HG02885 (cell line): Measurements from ENCODE around the gene TTC14.
"Not testable (repeated sequence)": the region's sequence is repeated elsewhere in the genome, so short reads cannot be mapped to it uniquely, and the experiment has no call there.

Experiments used
- ATAC-seq: cut with Tn5 transposase; IDR thresholded peaks from one replicate; pipeline ENCODE4 v1.9.1; 2021; ENCODE audit warnings: mild to moderate bottlenecking; ENCODE audit not compliant: unreplicated experiment, poor library complexity

The TTC14 gene, protein sequence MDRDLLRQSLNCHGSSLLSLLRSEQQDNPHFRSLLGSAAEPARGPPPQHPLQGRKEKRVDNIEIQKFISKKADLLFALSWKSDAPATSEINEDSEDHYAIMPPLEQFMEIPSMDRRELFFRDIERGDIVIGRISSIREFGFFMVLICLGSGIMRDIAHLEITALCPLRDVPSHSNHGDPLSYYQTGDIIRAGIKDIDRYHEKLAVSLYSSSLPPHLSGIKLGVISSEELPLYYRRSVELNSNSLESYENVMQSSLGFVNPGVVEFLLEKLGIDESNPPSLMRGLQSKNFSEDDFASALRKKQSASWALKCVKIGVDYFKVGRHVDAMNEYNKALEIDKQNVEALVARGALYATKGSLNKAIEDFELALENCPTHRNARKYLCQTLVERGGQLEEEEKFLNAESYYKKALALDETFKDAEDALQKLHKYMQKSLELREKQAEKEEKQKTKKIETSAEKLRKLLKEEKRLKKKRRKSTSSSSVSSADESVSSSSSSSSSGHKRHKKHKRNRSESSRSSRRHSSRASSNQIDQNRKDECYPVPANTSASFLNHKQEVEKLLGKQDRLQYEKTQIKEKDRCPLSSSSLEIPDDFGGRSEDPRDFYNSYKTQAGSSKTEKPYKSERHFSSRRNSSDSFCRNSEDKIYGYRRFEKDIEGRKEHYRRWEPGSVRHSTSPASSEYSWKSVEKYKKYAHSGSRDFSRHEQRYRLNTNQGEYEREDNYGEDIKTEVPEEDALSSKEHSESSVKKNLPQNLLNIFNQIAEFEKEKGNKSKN

DNA sequence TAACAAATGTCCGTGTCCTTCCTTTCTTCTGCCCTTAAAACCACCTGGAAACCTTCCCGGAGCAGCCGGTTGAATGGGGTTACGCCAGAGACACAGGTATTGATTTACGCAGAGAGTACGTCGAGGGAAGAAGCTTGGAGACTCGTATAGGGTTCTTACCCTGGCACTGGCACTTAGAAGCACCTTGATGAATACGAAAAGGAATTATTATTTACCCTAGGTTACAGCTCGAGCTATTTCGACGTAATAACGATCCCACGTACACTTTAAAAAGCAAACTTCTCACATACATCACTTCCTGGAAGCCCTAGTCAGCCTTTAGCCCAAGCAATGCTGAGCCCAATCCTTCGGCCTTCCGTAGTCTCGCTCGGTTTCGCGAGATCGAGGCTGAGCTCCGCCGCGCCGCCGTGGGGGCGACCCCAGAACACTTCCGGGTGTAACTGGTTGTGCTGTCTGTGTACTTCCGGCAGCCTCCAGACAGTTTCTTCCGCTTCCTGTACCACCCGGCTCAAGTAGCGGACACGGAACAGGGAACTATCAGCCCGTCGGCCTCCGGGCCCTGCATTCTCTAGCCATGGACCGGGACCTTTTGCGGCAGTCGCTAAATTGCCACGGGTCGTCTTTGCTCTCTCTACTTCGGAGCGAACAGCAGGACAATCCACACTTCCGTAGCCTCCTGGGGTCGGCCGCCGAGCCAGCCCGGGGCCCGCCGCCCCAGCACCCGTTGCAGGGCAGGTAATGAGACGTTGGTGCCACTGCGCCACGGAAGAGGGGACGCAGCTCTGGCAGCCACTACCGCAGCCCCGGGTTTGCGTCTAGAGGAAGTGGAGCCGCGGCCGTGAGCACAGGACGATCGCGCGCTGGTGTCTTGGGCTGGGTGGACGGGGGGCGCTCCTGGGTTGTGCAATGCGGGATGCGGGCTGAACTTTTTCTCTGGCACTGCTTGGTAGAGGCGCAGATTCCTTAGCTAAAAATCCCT lies at the start of gene TTC14:
Gene TTC14 (plus strand): TSS at position 476 of the 979 bp plus-strand sequence. CDS start 99 bp downstream, at position 575.
- ATAC-seq, result peak; percentile 97

DNA sequence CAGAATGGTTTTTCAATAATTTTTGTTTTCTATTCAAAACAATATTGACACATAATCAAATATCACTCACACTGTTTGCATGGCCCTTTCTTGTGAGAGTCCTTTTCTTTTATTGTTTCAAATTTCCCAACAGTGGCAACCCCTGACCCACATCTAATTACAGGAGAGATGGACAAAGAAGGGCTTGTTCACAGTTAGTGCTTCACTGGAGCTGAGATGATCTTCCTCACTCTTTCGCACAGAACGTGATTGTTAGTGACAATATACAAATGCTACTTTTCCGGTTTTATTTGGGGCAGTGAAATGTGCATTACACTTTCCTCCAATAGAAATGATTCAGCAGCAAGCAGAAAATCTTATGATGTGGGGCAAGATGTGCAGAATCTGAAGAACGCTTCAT lies 38.6 kb upstream of the TTC14 start:
- ATAC-seq, result no peak

DNA sequence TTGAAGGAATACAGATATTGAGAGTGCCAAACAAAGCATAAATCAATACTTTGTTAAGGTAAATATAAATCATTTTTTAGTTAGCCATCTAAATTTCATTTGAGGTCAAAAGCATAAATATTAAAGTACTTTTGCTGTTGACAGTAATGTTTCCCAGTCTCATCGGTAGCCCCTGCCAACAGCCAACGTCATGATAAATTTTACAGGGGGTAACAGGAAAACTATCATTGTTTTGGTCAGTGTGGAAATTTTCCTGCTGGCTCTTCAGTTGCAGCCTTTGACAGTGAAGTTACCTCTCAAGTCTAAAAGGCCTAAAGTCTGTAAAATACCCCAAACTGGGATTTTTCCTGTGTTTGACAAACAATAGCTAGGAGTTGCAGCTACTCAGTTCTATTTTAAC lies 37.3 kb upstream of the TTC14 start:
- no peak for ATAC-seq

DNA sequence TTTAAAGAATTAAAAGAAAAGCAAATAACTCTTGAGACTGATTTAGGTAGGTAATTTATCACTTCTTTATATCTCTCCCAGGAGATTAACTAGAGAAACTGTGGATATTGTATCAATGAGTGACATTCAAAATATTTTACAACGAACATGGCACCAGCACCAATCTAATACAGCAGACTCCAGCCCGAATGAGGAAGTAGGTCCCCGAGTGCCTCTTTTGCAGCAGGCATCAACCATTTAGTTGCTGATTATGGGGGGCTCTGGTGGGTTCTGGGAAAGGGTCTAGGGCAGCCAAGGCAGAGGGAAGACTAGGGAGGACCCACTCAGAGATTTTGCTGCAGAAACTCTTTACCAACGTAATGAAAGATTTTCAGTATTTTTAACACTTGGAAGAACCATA lies 31.7 kb upstream of the TTC14 start:
- no peak for ATAC-seq

DNA sequence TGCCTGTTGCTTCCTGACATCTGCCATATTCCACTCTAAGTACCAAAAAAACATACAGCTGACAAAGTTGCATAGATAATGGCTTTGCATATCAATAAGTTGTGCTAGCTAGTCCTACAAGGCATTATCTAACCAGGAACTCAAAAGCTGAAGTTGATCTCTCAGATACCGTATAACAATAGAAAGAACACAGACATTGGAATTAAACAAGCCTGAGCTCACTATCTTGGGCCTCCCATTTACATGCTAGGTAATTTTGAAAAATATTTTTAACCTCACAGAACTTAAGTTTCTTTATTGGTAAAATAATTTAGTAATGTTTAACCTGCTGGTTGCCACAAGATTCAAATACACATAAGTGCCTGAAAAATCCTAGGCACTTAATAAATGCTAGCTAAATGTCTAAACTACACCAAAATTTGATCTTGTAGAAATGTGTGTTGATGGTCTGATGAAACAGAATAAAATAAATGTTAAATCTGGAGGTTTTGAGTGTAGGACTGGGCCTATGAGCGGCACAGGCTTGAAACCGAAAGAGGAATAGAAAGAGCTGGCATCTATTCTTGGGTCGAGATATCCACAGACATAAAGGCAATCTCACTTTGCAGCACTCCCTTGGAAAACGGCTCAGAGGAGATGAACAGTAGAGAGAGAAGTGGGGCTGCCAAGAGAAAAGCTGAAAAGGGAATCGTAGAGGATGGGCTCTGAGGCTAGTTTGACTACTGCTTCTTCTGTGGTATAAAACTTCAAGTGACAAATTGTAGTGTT lies 29.9 kb upstream of the TTC14 start:
- ATAC-seq, result peak; percentile 75

DNA sequence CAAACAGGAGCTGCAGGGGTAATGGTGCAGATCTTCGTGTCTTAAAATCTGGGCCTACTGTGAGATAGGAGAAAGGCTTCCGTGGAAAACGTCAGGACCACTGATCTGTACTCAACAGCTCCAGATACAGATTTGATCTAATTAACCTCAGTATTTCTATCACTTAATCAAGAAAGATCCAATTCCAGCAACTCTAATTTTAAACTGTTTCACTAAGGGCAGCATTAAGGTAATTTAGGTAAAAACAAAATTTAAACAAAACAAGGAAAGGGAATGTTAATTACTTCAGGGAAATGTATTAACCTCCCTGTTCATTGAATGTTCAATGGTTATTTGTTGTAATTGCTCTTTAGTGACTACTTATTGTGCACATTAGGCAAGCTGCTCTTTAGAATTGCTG lies 26.4 kb upstream of the TTC14 start:
- no peak for ATAC-seq

DNA sequence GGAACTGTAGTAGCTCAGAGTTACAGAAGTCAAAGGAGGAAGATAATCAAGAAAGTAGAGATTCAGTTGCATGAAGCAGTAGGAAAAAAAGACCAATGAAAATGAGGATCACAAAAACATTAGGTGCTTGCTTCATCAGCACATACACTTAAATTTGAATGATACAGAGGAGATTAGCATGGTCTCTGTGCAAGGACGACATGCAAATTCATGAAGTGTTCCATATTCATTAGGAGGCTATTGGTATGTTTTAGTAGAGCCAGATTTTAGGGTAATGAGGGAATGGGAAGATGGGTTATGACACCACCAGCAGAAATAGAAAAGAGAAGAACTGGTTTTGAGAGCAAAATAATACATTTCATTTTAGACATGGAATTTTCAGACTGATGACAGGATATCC lies 21.0 kb upstream of the TTC14 start:
- no peak for ATAC-seq

DNA sequence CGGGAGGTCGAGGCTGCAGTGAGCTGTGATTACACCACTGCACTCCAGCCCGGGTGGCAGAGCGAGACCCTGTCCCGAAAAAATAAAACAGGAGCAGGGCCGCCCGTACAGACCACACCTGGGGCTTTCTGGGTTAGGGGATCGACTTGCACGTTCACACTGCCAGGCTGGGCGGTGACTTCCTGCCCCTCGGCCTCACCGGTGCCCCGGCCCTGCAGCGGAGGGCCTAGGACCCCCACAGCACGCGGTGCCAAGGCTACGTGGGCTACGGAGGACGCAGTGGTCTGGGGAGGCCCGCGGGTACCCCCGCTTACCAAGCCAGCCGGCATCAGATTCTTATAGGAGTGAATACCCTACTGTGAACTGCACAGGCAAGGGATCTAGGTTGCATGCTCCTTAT lies 11.6 kb upstream of the TTC14 start:
- no peak for ATAC-seq

DNA sequence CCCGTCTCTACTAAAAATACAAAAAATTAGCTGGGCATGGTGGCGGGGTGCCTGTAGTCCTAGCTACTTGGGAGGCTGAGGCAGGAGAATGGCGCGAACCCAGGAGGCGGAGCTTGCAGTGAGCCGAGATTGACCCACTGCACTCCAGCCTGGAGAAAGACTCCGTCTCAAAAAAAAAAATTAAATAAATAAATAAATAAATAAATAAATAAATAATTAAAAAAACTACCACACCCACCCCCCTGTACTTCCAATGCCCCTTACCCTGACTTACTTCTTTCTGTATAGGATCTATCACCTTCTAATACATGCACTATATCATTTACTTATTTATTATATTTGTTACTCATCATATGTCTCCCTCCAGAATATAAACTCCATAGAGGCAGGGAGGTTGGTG lies 8.3 kb upstream of the TTC14 start:
- not testable (repeated sequence) for ATAC-seq

DNA sequence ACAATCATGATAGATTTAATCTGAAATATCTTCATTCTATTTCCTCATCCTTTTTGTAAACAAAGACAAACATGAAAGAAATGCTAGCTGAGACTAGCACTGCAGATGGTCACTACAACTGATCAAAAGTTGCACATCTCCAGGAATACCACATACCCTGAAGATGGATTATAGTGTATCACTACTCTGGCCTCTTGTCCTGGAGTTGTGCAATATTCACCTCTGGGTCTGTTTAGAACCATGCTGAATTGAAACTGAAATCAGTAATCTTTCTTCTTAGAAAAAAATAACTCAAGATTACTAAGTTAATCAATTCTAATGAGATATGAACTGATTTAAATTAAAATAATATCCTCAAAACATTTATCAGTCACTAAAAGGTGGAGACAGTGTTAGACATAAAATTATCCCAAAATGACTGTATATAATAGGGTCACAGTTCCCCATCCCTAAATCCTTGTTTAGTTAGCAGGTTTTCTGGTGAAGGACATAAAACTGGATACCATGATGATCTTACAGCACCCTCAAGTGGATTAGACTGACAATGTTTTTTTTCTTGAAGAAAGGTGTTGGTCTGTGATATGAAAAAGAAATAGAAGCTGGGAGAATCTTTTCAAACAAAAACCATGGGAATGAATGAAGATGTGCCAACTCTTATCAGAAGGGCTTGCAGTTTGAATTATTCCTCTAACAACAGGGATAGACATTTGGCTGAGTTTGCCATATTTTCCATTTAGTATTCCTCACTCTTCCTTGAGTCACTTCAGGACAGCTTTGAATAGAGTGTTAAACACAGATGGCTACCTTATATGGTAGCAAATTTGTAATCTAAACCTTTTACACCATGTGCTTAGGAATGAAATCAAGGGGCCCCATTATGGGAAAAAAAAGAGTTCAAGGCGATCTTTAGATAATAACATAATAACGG lies 7.1 kb upstream of the TTC14 start:
- ATAC-seq, result peak; percentile 66

DNA sequence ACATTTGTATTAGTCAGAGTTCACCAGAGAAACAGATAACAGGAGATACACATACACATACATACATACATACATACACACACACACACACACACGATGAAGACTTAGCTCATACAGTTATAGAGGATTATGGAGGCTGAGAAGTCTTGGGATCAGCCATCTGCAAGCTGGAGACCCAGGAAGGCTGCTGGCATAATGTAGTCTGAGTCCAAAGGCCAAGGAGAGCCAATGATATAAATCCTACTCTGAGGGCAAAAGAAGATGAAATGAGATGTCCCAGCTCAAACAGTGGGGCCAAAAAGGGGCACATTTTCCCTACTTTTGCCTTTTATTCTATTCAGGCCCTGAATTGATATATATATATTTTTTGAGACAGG lies 6.4 kb upstream of the TTC14 start:
- no peak for ATAC-seq

DNA sequence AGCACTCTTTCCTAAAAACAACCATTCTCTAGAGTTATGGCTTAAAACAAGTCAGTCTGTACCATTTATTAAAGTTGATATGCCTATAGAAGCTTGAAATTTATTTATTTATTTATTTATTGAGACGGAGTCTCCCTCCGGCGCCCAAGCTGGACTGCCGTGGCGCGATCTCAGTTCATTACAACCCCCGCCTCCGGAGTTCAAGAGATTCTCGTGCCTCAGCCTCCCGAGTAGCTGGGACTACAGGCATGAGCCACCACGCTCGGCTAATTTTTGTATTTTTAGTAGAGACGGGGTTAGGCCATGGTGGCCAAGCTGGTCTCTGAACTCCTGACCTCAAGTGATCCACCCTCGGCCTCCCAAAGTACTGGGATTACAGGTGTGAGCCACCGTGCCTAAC lies 1.5 kb upstream of the TTC14 start:
- ATAC-seq, result no peak

DNA sequence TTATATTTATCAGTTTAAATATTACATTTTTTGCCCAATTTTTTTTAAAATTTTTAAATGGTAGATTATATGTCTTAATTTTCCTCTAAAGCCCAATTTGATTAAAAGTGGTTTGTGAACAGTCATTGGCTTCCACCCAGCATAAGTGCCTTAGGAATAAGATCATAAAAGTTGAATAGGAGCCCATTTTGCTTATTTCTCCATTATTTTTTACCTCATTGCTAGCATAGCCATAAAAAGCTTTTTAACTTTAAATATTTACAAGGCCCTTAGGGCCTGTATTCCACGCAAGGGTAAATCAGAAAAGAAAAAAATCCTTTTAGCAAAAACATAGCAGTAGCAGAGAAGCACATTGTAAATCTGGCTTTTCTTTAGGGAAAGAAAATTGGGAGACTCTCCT lies 9.0 kb downstream of the TTC14 start:
- ATAC-seq, result no peak

DNA sequence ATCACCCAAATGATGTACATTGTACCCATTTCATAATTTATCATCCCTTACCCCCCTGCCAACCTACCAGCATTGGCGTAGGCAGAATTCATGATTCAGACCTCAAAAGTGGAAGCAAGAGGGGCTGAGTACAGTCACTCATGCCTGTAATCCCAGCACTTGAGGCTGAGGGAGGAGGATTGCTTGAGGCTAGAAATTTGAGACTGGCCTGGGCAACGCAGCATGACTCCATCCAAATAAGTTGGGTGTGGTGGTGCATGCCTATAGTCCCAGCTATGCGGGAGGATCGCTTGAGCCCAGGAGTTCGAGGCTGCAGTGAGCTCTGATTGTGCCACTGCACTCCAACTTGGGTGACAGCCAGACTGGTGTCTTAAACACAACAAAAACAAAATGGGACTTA lies 10.4 kb downstream of the TTC14 start:
- ATAC-seq, result no peak

DNA sequence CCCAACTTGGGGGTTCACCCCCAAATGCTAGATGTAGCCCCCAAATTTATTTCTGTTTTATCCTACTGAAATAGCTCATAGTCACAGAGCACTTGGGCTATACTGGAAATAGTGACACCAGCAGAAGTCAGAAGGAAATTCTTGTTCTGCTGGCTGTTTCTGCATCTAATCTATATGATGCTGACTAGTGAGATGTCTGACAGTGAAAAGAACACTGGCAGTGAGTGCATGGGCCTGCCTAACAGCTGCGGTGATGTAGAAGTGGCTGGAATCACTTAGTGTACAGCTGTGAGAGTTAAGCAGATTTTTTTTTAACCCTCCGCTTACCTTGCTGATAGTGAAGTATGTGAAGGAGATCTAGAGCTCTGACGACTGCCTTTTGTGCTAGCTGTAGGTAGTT lies 14.0 kb downstream of the TTC14 start:
- no peak for ATAC-seq

DNA sequence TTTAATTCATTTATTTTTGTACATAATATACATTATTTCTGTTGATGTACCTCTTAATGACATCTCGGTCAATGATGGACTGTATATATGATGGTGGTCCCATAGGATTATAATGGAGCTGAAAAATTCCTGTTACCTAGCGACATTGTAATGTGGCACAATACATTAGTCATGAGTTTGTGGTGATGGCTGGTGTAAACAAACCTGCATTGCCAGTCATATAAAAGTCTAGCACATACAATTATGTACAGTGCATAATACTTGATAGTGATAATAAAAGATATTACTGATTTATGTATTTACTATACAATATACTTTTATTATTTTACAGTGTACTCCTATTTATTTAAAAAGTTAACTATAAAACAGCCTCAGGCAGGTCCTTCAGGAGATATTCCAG lies 15.1 kb downstream of the TTC14 start:
- no peak for ATAC-seq

DNA sequence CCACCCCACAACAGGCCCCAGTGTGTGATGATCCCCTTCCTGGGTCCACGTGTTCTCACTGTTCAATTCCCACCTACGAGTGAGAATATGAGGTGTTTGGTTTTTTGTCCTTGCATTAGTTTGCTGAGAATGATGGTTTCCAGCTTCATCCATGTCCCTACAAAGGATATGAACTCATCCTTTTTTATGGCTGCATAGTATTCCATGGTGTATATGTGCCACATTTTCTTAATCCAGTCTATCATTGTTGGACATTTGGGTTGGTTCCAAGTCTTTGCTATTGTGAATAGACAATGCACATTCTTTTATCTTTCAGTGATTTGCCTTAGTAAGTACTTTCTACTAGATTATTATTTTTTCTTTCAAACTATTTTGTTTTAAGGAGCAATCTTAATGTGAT lies 16.6 kb downstream of the TTC14 start:
- not testable (repeated sequence) for ATAC-seq

DNA sequence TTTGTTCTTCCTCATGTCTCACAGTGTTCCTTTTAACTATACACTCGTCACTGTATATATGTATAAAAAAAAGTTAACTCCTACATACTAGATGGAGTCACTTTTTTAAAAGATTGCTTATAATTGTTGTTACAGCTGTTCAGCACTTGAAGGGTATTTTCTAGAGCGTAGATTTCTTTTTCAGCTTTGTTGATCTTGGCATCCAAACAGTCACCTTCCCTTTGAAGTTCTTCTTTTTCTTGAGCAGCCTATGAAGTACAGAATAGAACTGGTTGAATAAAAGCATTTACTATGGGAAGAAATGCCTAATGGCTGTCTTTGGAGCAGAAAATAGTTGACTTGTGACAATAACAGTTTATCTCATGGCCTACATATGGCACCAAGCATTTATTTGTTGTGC lies 17.8 kb downstream of the TTC14 start:
- no peak for ATAC-seq

DNA sequence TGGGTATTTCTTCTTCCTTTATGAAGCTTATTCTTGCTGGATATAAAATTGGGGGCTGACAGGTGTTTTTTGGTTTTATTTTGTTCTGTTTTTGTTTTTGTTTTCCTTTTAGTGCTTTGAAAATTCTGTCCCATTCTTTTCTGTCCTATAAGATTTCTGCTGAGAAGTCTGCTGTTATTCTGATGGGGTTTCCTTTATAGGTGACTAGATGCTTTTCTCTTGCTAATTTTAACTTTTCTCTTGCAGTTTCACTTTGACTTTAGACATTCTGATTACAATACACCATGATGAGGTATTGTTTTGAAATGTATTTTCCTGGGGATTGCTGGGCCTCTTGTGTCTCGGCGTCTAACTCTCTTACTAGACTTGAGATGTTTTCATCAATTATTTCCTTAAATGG lies 22.8 kb downstream of the TTC14 start:
- ATAC-seq, result peak; percentile 63
